Activated CD4-positive, alpha-beta T cell treated with anti-CD3 and anti-CD28 coated beads, Interleukin-2, amount 50 U/mL, for 4 hours (primary cell): ENCODE data around the gene SLC29A3.

Experiments
- DNase-seq, 2 experiments: peaks; one replicate each; pipeline ENCODE4 v3.0.0-alpha.2; 2020

The SLC29A3 gene

GRCh38 chr10:71395621-71396020 lies 76.6 kb downstream of the SLC29A3 start:
- no peak for DNase-seq

DNA sequence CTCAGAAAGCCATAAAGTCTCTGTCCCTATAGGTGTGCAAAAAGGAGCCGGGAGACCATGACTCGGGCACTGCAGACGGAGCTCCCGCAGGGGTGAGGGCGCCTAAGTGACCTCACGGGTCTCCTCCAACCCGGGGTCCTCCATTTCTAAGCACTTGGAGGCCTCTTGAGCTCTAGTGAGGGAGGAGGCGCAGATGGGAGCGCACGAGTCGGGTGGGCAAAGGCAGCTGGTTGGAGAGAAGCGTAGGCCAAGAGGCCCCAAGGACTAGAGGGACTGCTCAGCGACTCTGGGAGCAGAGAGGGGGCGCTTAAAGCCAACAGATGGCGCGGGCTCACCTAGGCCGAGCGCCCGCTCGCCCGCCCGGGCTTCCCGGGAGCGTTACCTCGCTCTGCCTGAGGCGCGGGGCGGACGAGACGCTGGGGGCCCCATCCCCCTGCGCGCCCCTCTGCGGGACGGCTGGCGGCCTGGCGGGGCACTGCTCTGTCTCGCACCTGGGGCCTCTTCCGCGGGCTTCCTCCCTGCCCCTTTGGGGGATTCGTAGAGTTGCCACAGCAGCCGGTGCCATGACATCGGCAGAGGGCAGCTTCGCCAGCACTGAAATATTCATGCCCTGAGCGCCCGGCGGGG lies 77.1 kb downstream of the SLC29A3 start:
- no peak for DNase-seq

DNA sequence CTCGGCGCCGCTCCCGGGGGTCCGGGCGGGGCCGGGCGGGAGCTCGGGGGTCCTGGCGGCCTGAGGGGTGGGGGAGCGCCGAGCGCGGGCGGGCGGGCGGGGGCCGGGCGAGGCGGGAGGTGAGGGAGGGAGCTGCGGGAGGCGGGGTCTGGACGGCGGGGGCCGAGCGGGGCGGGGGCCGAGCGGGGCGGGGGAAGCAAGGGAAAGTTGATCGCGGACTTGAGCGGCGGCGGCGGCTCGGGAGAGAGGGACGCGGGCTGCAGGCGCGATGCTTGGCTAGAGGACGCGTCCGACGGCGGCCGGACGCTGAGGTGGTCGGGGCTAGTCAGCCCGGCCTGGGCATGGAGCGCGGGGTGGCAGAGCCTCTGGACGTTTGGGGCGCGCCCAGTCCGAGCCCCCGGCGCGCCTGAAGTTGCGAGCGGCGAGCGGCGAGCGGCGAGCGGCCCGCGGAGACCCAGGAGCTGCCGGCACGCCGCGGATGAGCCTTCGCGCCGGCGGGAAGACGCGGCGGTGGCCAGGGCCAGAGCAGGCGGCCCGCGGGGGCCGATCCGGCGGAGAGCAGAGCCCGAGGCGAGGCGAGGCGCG lies 77.7 kb downstream of the SLC29A3 start, which contains the start of gene CDH23:
Gene CDH23 (plus strand): TSS at position 210 of the 585 bp plus-strand sequence. CDS start 42,912 bp downstream, outside the sequence.
- DNase-seq, result no peak

DNA sequence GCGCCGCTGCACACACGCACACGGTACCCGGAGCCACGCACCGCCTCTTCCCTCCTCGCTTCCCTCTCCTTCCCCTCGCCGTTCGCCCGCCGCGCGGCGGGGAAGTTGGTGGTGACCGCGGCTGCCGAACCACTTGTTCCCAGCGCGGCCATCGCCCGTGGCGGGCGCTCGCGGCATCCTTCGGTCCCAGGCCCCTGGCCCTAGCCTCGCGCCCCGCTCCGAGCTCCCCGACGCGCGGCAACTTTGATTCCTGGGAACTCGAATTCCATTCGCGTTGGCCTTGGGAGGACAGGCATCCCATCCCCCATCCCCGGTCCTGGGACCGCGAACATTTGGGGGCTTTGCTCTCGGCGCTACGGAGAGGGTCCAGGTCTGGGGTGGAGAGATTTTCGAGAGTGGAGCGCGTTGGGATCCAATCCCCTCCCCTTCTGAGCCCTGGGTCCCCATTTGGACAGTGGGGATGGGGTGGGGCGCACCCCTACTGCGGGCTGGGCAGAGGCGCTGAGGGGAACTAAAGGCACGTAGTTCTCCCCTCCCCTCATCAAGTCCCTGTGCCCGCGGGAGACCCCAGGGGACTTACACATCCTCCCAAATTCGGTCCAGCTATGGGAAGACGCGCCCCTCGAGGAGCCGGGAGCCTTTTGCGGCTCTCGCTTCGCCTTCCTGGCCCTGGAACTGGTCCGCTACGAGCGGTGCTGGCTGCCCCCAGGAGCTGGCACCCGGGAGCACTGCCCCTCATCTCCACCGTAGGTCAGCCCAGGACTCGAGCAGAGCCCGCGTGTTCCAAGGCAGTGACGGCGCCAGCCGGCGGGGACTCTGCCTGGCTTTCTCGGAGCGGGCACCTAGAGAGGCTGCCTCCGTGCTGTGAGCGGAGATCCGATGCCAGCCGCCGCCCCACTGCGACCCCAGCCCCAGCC lies 78.5 kb downstream of the SLC29A3 start:
- no peak for DNase-seq

GRCh38 chr10:71398976-71399375 lies 79.9 kb downstream of the SLC29A3 start:
- no peak for DNase-seq

- no peak for DNase-seq
These were observed 80.9 kb downstream of the SLC29A3 start for GRCh38 chr10:71399946-71400345.

GRCh38 chr10:71401056-71401455 lies 82.0 kb downstream of the SLC29A3 start:
- no peak for DNase-seq

- no peak for DNase-seq
These were observed 82.9 kb downstream of the SLC29A3 start for GRCh38 chr10:71402005-71402404.

DNA sequence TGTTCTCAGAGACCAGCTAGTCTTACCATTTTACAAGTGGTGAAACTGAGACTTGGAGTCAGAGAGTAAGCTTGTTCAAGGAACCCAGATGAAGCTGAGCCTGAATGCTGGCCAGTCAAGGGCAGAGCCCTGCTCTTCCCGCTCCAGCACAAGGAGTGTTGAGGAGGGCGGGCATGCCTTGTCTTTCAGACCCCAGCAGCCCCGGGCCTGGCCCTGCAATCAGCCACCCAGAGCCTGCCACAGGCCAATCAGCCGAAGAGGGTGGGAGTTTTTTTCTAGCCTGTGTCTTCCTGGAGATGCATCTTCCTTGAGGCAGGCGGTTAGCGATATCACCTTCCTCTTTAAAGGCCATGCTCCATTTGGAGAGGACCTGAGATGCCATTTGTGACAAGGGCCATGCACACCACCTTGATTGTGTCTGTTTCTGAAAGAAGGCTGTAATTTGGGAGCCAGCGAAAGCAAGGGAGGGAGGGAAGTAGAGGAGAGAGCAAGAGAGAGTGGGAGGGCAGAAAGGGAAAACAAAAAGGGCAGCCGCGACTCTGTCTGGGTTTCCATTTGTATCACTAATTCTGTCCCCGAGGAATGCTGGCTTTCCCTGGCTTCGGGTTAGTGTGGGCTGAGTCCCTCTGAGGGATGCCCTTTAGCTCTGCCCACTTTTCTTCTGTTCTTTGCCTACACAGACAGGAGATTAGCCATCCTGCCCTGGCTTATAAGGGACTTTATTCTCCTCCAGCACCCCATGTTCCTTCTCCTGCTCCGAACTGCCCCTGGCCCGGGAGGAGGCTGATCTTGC lies 85.6 kb downstream of the SLC29A3 start:
- no peak for DNase-seq

DNA sequence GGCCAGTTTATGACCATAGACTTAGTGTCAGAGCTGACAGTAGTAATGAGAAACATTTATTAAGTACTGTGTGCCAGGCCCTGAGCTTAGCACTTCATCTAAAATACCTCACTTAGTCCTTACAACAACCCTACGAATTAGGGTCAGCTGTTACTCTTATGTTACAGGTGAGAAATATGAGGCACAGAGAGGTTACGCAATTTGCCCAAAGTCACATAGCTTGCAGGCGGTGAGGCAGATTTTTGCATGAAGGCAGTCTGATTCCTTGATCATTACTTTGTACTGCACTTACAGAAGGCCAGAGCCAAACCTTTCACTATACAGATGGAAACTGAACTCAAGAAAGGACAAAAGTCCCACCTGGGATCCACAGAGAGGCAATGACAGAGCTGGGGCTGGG lies 87.8 kb downstream of the SLC29A3 start:
- no peak for DNase-seq

- DNase-seq, result no peak
These were observed 89.6 kb downstream of the SLC29A3 start for GRCh38 chr10:71408436-71409225.

DNA sequence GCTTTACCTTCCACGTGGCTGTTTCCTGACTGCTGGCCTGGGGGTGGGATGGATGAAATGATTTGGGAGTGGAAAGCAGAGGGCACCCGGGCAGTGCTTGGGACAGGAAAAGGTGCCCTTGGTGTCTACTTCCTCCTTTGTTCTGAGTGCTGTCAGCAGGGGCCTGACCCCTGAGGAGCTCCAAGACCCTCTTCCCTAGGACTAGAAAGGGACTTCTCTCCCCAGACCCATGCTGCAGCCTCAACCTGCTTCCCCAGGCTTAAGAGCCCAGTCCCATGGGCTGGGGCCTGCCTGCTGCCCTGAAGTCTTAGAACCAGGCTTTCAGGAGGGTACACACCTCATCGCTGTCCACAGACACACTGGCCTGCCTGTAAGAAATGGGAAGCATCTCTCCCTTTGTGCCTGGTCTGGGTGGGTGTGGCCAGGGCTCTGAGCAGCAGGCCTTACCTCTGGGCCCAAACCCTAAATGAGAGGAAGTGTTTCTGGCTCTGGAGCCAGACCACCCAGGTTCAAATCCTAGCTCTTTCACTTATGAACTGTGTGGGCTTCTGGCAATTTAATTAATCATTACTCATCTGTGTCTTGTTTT lies 90.6 kb downstream of the SLC29A3 start:
- DNase-seq, result no peak
